Measurements from ENCODE around the gene MRPL45. TPM values are rescaled to one million over a fixed set of nuclear protein-coding genes. Genes with fewer than 3 reads are reported as not detected.
A peak's percentile ranks its signal among the peaks of the same experiment; 100 is the strongest.

MRPL45 gene
- total and polyA plus RNA-seq, 2 of the 13 experiments (the other 11 are each of a cell fraction or from before 2014, with no cell fraction given) = 89.5 to 157 TPM

DNA sequence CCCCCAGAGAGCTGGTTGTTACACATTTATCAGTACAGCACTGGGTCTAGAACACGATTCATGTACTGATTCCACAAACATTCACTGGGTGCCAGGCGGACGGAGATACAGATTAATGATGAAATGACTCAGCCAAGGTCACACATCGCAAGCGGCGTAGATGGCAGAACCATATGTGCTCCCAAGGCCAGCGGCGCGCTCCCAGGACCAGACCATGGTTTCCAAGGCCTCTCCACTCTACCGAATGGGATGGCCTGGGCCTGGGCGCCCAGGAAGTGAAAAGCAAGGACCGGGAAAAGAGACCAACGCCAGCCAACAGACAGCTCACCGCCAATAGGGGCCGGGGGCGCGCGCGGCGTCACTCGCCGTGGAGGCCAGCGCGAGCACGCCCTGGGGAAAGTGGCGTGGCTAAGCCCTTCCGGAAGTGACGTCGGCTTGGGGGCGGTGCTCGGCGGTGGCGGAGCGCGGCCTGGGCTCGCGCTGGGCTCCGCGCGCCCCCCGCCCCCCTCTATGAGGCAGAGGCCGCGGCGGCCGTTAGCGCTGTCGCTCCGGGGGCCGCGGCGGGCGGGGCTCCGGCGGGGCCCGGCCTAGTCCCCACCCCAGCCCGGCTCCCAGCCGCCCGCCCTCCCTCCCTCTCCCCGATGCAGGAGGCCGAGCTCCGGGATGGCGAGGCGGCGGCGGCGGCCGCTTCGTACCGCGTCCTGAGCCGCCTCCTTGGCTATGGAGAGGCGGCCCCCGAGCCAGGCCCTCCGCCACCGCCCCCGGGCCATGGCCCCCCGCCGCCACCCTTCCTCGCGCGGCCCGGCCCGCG, 54.6 kb downstream of the MRPL45 start, which contains the start of gene SOCS7 (continued):
- TF ChIP-seq, protein P1, sequence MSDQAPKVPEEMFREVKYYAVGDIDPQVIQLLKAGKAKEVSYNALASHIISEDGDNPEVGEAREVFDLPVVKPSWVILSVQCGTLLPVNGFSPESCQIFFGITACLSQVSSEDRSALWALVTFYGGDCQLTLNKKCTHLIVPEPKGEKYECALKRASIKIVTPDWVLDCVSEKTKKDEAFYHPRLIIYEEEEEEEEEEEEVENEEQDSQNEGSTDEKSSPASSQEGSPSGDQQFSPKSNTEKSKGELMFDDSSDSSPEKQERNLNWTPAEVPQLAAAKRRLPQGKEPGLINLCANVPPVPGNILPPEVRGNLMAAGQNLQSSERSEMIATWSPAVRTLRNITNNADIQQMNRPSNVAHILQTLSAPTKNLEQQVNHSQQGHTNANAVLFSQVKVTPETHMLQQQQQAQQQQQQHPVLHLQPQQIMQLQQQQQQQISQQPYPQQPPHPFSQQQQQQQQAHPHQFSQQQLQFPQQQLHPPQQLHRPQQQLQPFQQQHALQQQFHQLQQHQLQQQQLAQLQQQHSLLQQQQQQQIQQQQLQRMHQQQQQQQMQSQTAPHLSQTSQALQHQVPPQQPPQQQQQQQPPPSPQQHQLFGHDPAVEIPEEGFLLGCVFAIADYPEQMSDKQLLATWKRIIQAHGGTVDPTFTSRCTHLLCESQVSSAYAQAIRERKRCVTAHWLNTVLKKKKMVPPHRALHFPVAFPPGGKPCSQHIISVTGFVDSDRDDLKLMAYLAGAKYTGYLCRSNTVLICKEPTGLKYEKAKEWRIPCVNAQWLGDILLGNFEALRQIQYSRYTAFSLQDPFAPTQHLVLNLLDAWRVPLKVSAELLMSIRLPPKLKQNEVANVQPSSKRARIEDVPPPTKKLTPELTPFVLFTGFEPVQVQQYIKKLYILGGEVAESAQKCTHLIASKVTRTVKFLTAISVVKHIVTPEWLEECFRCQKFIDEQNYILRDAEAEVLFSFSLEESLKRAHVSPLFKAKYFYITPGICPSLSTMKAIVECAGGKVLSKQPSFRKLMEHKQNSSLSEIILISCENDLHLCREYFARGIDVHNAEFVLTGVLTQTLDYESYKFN (CRISPR knock-in tag; conservative IDR thresholded peaks at IDR 0.05) = peak; percentile 60
- no peak; the same call in 1 of the 2 replicates for TF ChIP-seq HCFC1 (IDR thresholded peaks at IDR 0.05; ENCODE audit: low read depth, low read length)
- TF ChIP-seq NFKBIZ (CRISPR knock-in tag; IDR thresholded peaks at IDR 0.05) = peak; percentile 65; the same call in 1 of the 2 replicates
- no peak for TF ChIP-seq ZNF841 (CRISPR knock-in tag; IDR thresholded peaks at IDR 0.05; ENCODE audit: borderline replicate concordance)
- peak; percentile 69; the same call in 1 of the 2 replicates for TF ChIP-seq ZNF761 (CRISPR knock-in tag; conservative IDR thresholded peaks at IDR 0.05)
- TF ChIP-seq, protein P2, sequence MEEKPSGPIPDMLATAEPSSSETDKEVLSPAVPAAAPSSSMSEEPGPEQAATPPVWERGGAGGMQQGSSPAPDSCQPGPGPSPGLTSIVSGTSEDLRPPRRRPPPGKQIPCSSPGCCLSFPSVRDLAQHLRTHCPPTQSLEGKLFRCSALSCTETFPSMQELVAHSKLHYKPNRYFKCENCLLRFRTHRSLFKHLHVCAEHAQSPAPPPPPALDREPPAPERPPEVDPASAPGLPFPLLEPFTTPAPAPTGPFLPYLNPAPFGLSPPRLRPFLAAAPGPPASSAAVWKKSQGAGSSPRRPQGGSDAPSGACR (CRISPR knock-in tag; IDR thresholded peaks at IDR 0.05) = peak; percentile 76; the same call in 1 of the 2 replicates
- TF ChIP-seq HNRNPUL1 (IDR thresholded peaks at IDR 0.05; ENCODE audit: low read depth, low read length) = no peak
- no peak for TF ChIP-seq TRIM24 (CRISPR knock-in tag; IDR thresholded peaks at IDR 0.05)
- TF ChIP-seq CCAR2 (optimal IDR thresholded peaks at IDR 0.05; ENCODE audit: low read depth, low read length) = no peak
- peak; percentile 68; the same call in 1 of the 2 replicates for TF ChIP-seq ZNF451 (CRISPR knock-in tag; IDR thresholded peaks at IDR 0.05)
- TF ChIP-seq NFIC (IDR thresholded peaks at IDR 0.05; ENCODE audit: low read length) = no peak
- peak; percentile 80; the same call in 1 of the 2 replicates for TF ChIP-seq NFKB2 (CRISPR knock-in tag; IDR thresholded peaks at IDR 0.05; ENCODE audit: borderline replicate concordance)
- peak; percentile 85 for TF ChIP-seq KLF11 (CRISPR knock-in tag; IDR thresholded peaks at IDR 0.05)
- no peak for TF ChIP-seq NFATC3 (CRISPR knock-in tag; IDR thresholded peaks at IDR 0.05)
- 0 out of 2 replicates have a peak, but pooled peaks have one; percentile 66 for TF ChIP-seq BORCS8-MEF2B (CRISPR knock-in tag; IDR thresholded peaks at IDR 0.05)
- TF ChIP-seq FOXP1 (IDR thresholded peaks at IDR 0.05) = no peak
- TF ChIP-seq FOXP1 (CRISPR knock-in tag; IDR thresholded peaks at IDR 0.05) = no peak
- peak; percentile 88 for TF ChIP-seq ZNF556 (CRISPR knock-in tag; IDR thresholded peaks at IDR 0.05; ENCODE audit: borderline replicate concordance)
- TF ChIP-seq PHF20 (CRISPR knock-in tag; IDR thresholded peaks at IDR 0.05) = peak; percentile 90
- TF ChIP-seq RXRB (CRISPR knock-in tag; IDR thresholded peaks at IDR 0.05; ENCODE audit: borderline replicate concordance) = peak; percentile 79
- TF ChIP-seq, protein P3, sequence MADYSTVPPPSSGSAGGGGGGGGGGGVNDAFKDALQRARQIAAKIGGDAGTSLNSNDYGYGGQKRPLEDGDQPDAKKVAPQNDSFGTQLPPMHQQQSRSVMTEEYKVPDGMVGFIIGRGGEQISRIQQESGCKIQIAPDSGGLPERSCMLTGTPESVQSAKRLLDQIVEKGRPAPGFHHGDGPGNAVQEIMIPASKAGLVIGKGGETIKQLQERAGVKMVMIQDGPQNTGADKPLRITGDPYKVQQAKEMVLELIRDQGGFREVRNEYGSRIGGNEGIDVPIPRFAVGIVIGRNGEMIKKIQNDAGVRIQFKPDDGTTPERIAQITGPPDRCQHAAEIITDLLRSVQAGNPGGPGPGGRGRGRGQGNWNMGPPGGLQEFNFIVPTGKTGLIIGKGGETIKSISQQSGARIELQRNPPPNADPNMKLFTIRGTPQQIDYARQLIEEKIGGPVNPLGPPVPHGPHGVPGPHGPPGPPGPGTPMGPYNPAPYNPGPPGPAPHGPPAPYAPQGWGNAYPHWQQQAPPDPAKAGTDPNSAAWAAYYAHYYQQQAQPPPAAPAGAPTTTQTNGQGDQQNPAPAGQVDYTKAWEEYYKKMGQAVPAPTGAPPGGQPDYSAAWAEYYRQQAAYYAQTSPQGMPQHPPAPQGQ (CRISPR knock-in tag; IDR thresholded peaks at IDR 0.05; ENCODE audit: borderline replicate concordance) = no peak
- TF ChIP-seq, protein P4, sequence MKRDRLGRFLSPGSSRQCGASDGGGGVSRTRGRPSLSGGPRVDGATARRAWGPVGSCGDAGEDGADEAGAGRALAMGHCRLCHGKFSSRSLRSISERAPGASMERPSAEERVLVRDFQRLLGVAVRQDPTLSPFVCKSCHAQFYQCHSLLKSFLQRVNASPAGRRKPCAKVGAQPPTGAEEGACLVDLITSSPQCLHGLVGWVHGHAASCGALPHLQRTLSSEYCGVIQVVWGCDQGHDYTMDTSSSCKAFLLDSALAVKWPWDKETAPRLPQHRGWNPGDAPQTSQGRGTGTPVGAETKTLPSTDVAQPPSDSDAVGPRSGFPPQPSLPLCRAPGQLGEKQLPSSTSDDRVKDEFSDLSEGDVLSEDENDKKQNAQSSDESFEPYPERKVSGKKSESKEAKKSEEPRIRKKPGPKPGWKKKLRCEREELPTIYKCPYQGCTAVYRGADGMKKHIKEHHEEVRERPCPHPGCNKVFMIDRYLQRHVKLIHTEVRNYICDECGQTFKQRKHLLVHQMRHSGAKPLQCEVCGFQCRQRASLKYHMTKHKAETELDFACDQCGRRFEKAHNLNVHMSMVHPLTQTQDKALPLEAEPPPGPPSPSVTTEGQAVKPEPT (CRISPR knock-in tag; IDR thresholded peaks at IDR 0.05; ENCODE audit: low read depth) = peak; percentile 58; the same call in 1 of the 2 replicates
